ENCODE results near the gene COQ2. TPM values are rescaled to one million over a fixed set of nuclear protein-coding genes. Genes with fewer than 3 reads are reported as not detected.
"Not testable (repeated sequence)": the region's sequence is repeated elsewhere in the genome, so short reads cannot be mapped to it uniquely, and the experiment has no call there.

The COQ2 gene
- total RNA-seq = 10 to 100 TPM in 4 of 8 experiments, 1 to 10 TPM in 4; 5.6 to 26.2 (median 10.7) TPM

- peak within 1 kb of the TSS; percentile 52 to 96 (median 65) for H3K4me3 ChIP-seq
- peak within 1 kb of the TSS; percentile 86 to 92 for H3K27ac ChIP-seq
- peaks cover 6 to 12% of the 10 kb centered on the region in 2 donors for H3K4me1 ChIP-seq (replicated peaks in 1 of 2)
- ATAC-seq (replicated peaks in 6 of 8) = peak; percentile 88 to 96 (median 94)
- in situ Hi-C loops (cut with MboI; ENCODE audit: low pct_unique_long_range_greater_than_20kb in 2 of 9, low sequenced_read_pairs in 9 of 9, unreplicated experiment in 9 of 9) = no loop called here
- WGBS, 10 experiments = 0 to 10% (median 0%) methylated on average over 2 to 19 of the region's 76 CpGs; no CpG with 5 or more reads in 3 of the 10 experiments
Measured at GRCh38 chr4:83284193-83285054, at the start of gene COQ2. Gene COQ2 (minus strand): TSS chr4:83284798. CDS start chr4:83284764, 34 bp downstream.

GRCh38 chr4:83331956-83332355 lies 47.4 kb upstream of the COQ2 start:
- WGBS, 10 experiments = 29 to 94% (median 76%) methylated on average over 2 to 3 of the region's 3 CpGs; no CpG with 5 or more reads in 4 of the 10 experiments
- in situ Hi-C loops (cut with MboI; ENCODE audit: low pct_unique_long_range_greater_than_20kb in 2 of 9, low sequenced_read_pairs in 9 of 9, unreplicated experiment in 9 of 9) = no loop called here
- no peak for ATAC-seq (replicated peaks in 6 of 8)
- Histone ChIP-seq H3K4me1 (replicated peaks in 1 of 2) (no peaks in the 10 kb centered on the region), H3K4me3 (no peak overlapping the region), H3K27ac (no peak overlapping the region)

- H3K27ac ChIP-seq = no peak overlapping the region
- 0 to 100% (median 85%) methylated on average over 1 to 5 of the region's 5 CpGs; no CpG with 5 or more reads in 3 of the 10 experiments for WGBS, 10 experiments
- ATAC-seq (replicated peaks in 6 of 8) = peak in 2 of 8 experiments; percentile 42 to 70
- H3K4me3 ChIP-seq = no peak overlapping the region
- no peaks in the 10 kb centered on the region for H3K4me1 ChIP-seq (replicated peaks in 1 of 2)
- in situ Hi-C loops (cut with MboI; ENCODE audit: low pct_unique_long_range_greater_than_20kb in 2 of 9, low sequenced_read_pairs in 9 of 9, unreplicated experiment in 9 of 9) = no loop called here
Measured at GRCh38 chr4:83329521-83330110, 45.0 kb upstream of the COQ2 start.

GRCh38 chr4:83328521-83329187 lies 44.1 kb upstream of the COQ2 start:
- Histone ChIP-seq H3K4me3 (no peak overlapping the region), H3K27ac (no peak overlapping the region), H3K4me1 (replicated peaks in 1 of 2) (no peaks in the 10 kb centered on the region)
- 31 to 76% (median 46%) methylated on average over 2 to 7 of the region's 7 CpGs for WGBS, 10 experiments
- peak in 3 of 8 experiments; percentile 30 to 48 (median 38) for ATAC-seq (replicated peaks in 6 of 8)
- in situ Hi-C loops (cut with MboI; ENCODE audit: low pct_unique_long_range_greater_than_20kb in 2 of 9, low sequenced_read_pairs in 9 of 9, unreplicated experiment in 9 of 9) = no loop called here

- Histone ChIP-seq H3K4me3 (no peak overlapping the region), H3K27ac (no peak overlapping the region), H3K4me1 (replicated peaks in 1 of 2) (no peaks in the 10 kb centered on the region)
- no peak for ATAC-seq (replicated peaks in 6 of 8)
- 50 to 100% (median 88%) methylated on average over 1 to 7 of the region's 8 CpGs for WGBS, 10 experiments
- in situ Hi-C loops (cut with MboI; ENCODE audit: low pct_unique_long_range_greater_than_20kb in 2 of 9, low sequenced_read_pairs in 9 of 9, unreplicated experiment in 9 of 9) = no loop called here
Measured at GRCh38 chr4:83326546-83326945, 41.9 kb upstream of the COQ2 start.

GRCh38 chr4:83325306-83325705 lies 40.7 kb upstream of the COQ2 start:
- H3K4me1 ChIP-seq (replicated peaks in 1 of 2); in situ Hi-C loops (cut with MboI; ENCODE audit: low pct_unique_long_range_greater_than_20kb in 2 of 9, low sequenced_read_pairs in 9 of 9, unreplicated experiment in 9 of 9); H3K4me3 ChIP-seq; ATAC-seq (replicated peaks in 6 of 8); H3K27ac ChIP-seq: not testable (repeated sequence)
- 60 to 100% (median 88%) methylated on average over 1 to 2 of the region's 4 CpGs; no CpG with 5 or more reads in 5 of the 10 experiments for WGBS, 10 experiments

GRCh38 chr4:83323136-83323535 lies 38.5 kb upstream of the COQ2 start:
- Histone ChIP-seq H3K27ac (no peak overlapping the region), H3K4me3 (no peak overlapping the region), H3K4me1 (replicated peaks in 1 of 2) (no peaks in the 10 kb centered on the region)
- WGBS, 10 experiments = 33 to 100% (median 83%) methylated on average over 1 to 3 of the region's 3 CpGs; no CpG with 5 or more reads in 4 of the 10 experiments
- in situ Hi-C loops (cut with MboI; ENCODE audit: low pct_unique_long_range_greater_than_20kb in 2 of 9, low sequenced_read_pairs in 9 of 9, unreplicated experiment in 9 of 9) = no loop called here
- no peak for ATAC-seq (replicated peaks in 6 of 8)

GRCh38 chr4:83320548-83320947 lies 36.0 kb upstream of the COQ2 start:
- no peaks in the 10 kb centered on the region for H3K4me1 ChIP-seq (replicated peaks in 1 of 2)
- ATAC-seq (replicated peaks in 6 of 8) = peak in 1 of 8 experiments; percentile 38
- in situ Hi-C loops (cut with MboI; ENCODE audit: low pct_unique_long_range_greater_than_20kb in 2 of 9, low sequenced_read_pairs in 9 of 9, unreplicated experiment in 9 of 9) = no loop called here
- no peak overlapping the region for H3K4me3 ChIP-seq
- WGBS, 10 experiments = 20 to 80% (median 32%) methylated on average over 1 to 3 of the region's 5 CpGs; no CpG with 5 or more reads in 4 of the 10 experiments
- no peak overlapping the region for H3K27ac ChIP-seq

- in situ Hi-C loops (cut with MboI; ENCODE audit: low pct_unique_long_range_greater_than_20kb in 2 of 9, low sequenced_read_pairs in 9 of 9, unreplicated experiment in 9 of 9) = no loop called here
- H3K27ac ChIP-seq = no peak overlapping the region
- no peaks in the 10 kb centered on the region for H3K4me1 ChIP-seq (replicated peaks in 1 of 2)
- WGBS, 10 experiments = 17 to 93% (median 63%) methylated on average over 1 to 2 of the region's 3 CpGs; no CpG with 5 or more reads in 2 of the 10 experiments
- ATAC-seq (replicated peaks in 6 of 8) = no peak
- H3K4me3 ChIP-seq = no peak overlapping the region
Measured at GRCh38 chr4:83318666-83319065, 34.1 kb upstream of the COQ2 start.

- WGBS, 10 experiments = 43 to 100% (median 84%) methylated on average over 1 to 4 of the region's 4 CpGs; no CpG with 5 or more reads in 1 of the 10 experiments
- Histone ChIP-seq H3K4me3 (no peak overlapping the region), H3K27ac (no peak overlapping the region), H3K4me1 (replicated peaks in 1 of 2) (no peaks in the 10 kb centered on the region)
- in situ Hi-C loops (cut with MboI; ENCODE audit: low pct_unique_long_range_greater_than_20kb in 2 of 9, low sequenced_read_pairs in 9 of 9, unreplicated experiment in 9 of 9) = no loop called here
- ATAC-seq (replicated peaks in 6 of 8) = no peak
Measured at GRCh38 chr4:83317671-83318070, 33.1 kb upstream of the COQ2 start.

- 67 to 100% (median 84%) methylated on average over 2 to 11 of the region's 13 CpGs for WGBS, 10 experiments
- Histone ChIP-seq H3K27ac (no peak overlapping the region), H3K4me1 (replicated peaks in 1 of 2) (no peaks in the 10 kb centered on the region), H3K4me3 (no peak overlapping the region)
- ATAC-seq (replicated peaks in 6 of 8) = peak in 1 of 8 experiments; percentile 69
- in situ Hi-C loops (cut with MboI; ENCODE audit: low pct_unique_long_range_greater_than_20kb in 2 of 9, low sequenced_read_pairs in 9 of 9, unreplicated experiment in 9 of 9) = no loop called here
Measured at GRCh38 chr4:83316459-83317165, 32.0 kb upstream of the COQ2 start.

- 83 to 100% (median 100%) methylated on average over 1 to 4 of the region's 4 CpGs; no CpG with 5 or more reads in 2 of the 10 experiments for WGBS, 10 experiments
- no peak overlapping the region for H3K4me3 ChIP-seq
- ATAC-seq (replicated peaks in 6 of 8) = no peak
- in situ Hi-C loops (cut with MboI; ENCODE audit: low pct_unique_long_range_greater_than_20kb in 2 of 9, low sequenced_read_pairs in 9 of 9, unreplicated experiment in 9 of 9) = no loop called here
- no peaks in the 10 kb centered on the region for H3K4me1 ChIP-seq (replicated peaks in 1 of 2)
- no peak overlapping the region for H3K27ac ChIP-seq
Measured at GRCh38 chr4:83315341-83315870, 30.8 kb upstream of the COQ2 start.
